GM12873 (cell line): ENCODE measurements around the gene GPRIN1.

Experiments
- TF ChIP-seq, protein P1 (sequence below): IDR thresholded peaks from 2 replicates; pipeline ENCODE4 v1.5.1; 2012; ENCODE audit warnings: low read depth, mild to moderate bottlenecking, moderate library complexity, low read length, control low read depth; ENCODE audit not compliant: insufficient read depth; ENCODE audit errors: missing control alignments

The GPRIN1 gene

DNA sequence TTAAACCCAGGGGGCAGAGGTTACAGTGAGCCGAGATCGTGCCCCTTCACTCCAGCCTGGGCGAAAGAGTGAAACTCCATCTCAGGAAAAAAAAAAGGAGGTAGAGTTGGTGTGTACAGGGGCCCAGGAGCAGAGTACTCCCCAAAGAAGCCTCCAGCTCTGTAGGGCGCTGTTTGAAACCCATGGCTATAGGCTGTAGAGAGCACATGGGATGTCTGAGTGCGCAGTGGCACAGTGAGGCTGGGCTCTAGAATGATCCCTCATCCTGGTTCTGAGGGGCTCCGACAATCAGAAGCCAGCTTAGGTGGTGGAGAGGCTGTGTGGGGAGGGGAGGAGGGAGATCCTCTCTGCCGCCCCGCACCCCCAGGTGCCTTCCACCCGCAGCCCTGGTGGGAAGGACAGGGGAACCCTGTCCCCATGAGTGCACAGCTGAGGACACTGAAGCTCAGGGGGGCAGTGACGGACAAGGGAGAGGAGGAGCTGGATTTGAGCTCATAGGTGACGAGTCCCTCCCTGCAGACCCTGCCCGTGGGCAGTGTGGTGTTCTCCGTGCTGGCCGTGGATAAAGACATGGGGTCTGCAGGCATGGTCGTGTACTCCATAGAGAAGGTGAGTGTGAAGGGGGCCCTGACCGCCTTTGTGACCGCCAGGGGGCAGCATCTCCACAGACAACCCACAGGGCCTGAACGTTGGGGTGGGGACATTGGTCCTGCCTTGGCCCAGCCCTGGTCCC is 36.2 kb downstream of the GPRIN1 start:
- TF ChIP-seq, protein P1, sequence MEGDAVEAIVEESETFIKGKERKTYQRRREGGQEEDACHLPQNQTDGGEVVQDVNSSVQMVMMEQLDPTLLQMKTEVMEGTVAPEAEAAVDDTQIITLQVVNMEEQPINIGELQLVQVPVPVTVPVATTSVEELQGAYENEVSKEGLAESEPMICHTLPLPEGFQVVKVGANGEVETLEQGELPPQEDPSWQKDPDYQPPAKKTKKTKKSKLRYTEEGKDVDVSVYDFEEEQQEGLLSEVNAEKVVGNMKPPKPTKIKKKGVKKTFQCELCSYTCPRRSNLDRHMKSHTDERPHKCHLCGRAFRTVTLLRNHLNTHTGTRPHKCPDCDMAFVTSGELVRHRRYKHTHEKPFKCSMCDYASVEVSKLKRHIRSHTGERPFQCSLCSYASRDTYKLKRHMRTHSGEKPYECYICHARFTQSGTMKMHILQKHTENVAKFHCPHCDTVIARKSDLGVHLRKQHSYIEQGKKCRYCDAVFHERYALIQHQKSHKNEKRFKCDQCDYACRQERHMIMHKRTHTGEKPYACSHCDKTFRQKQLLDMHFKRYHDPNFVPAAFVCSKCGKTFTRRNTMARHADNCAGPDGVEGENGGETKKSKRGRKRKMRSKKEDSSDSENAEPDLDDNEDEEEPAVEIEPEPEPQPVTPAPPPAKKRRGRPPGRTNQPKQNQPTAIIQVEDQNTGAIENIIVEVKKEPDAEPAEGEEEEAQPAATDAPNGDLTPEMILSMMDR = peak; percentile 91

DNA sequence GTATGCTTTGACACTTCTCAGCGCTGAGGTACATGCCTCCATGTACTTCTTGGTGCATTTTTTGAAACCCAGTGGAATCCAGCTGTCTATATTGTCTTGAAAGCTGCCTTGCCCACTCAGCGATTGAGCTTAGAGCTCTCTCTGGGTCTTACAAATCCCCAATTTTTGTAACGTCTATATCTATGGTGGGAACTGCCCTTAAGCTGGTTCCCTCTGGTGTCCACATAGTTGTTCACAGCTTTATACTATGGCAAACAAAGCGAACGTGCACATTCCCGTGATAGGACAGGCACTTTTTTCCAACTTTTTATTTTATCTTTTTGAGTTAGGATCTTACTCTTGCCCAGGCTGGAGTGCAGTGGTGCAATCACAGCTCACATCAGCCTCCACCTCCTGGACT is 39.9 kb downstream of the GPRIN1 start:
- TF ChIP-seq, protein P1 = no peak

DNA sequence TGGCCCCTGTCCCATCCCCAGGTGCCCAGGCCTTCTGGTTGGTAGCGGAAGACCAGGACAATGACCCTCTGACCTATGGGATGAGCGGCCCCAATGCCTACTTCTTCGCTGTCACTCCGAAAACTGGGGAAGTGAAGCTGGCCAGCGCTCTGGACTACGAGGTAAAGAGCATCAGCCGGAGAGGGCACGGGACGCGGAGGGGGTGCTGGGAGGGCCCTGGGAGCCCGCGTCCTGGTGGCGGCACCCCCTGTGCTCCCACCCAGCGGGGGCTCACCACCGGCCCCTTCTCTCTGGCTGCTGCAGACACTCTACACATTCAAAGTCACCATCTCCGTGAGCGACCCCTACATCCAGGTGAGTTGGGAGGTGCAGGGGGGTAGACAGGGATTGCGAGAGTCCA is 41.3 kb downstream of the GPRIN1 start:
- TF ChIP-seq, protein P1 = no peak

DNA sequence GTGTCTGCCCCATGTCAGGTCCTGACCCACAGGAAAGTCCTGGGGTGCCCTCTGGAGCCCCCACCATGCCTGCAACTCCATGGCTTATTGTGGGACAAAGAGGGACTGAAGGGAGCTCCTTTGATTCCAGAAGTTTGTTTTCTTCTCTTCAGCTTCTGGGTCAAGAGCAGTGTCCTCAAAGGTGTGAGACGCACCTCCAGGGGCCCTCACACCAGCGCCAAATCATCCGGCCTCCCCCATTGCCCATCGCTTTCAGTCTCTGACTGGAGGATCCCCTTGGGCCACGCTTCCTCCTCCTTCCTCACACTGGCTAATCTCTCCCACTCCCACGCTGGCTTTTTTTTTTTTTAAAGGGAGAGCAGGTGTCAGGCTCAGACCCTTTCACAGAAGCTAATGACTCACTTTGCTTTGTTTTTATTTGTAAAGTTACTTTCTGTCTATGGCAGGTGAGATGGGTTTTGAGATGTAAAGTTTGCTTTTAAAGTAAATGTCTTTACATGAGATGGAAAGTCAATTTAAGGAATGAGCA is 44.1 kb downstream of the GPRIN1 start:
- TF ChIP-seq, protein P1 = no peak

DNA sequence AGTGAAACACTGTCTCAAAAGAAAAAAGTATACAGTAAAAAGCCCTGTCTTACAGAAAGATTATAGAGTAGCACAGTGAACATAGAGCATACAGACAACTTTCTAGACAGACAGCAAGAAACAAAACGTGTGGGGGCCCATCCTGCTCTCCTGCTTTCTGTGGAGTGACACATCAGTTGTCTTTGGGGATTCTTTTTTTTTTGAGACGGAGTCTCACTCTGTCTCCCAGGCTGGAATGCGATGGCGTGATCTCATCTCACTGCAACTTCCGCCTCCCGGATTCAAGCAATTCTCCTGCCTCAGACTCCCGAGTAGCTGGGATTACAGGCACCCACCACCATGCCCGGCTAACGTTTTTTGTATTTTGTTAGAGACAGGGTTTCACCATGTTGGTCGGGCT is 46.0 kb downstream of the GPRIN1 start:
- TF ChIP-seq, protein P1 = no peak

DNA sequence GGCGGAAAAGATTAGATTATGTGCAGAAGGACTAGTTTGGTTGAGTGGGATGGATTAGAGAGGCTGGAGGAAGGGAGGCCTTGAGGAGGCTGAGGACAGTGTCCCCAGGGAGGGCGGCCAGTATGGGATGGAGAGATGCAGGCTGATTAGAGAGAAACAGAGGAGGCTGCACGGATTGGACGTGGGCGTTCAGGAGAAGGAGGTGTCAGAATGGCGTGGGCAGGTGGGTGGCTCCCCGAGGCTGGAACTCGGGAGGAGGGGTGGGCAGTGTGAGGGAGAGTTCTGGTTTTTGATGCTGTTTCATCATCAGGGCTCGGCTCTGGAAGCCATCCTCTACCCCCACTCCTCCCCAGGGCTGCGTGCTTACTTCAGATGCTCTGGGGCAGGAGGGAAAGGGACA is 47.8 kb downstream of the GPRIN1 start:
- TF ChIP-seq, protein P1 = no peak

DNA sequence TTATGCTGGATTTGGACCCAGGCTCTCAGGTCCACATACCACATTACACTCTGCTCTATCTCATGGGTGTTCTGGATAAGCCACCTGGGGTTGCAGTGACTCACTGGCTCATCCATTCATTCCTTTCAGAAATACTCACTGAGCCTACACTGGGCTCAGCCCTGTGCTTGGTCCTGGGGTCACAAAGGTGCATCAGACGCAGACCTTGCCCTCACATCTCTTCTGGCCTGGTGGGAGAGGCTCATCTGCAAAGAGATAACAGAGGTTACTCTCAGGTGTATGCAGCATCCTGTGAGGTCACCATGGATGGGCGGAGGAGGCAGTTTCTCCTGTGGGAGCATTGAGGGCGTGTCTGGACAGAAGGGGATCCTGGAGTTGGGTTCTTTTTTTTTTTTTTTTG is 48.7 kb downstream of the GPRIN1 start:
- TF ChIP-seq, protein P1 = no peak
